Spinal cord (tissue), 10 donors: ENCODE results near the gene KIAA0930. TPM values are rescaled to one million over a fixed set of nuclear protein-coding genes. Genes with fewer than 3 reads are reported as not detected.
A peak's percentile ranks its signal among the peaks of the same experiment; 100 is the strongest.
"Not testable (repeated sequence)": the region's sequence is repeated elsewhere in the genome, so short reads cannot be mapped to it uniquely, and the experiment has no call there.

ENCODE experiments used
- DNase-seq, 6 donors: peaks; one replicate each; pipeline versions ENCODE4 v3.0.0 to v3.0.0-alpha.2; 2013 to 2015; ENCODE audit warnings: low spot score in 6 of 6, low read depth in 4 of 6
- H3K27ac ChIP-seq: one replicate; pipeline ENCODE4 v1.5.1; 2013; ENCODE audit warnings: low read depth, low read length, control low read depth
- H3K27me3 ChIP-seq: one replicate; pipeline ENCODE4 v1.6.1; 2013; ENCODE audit warnings: low read length; ENCODE audit not compliant: control insufficient read depth, insufficient read depth
- H3K36me3 ChIP-seq: one replicate; pipeline ENCODE4 v1.6.1; 2013; ENCODE audit warnings: low read length; ENCODE audit not compliant: control insufficient read depth, insufficient read depth
- H3K4me1 ChIP-seq: one replicate; pipeline ENCODE4 v1.6.1; 2013; ENCODE audit warnings: low read length; ENCODE audit not compliant: control insufficient read depth, insufficient read depth
- H3K4me3 ChIP-seq: one replicate; pipeline ENCODE4 v1.5.1; 2013; ENCODE audit warnings: low read depth, low read length, control low read depth
- H3K9me3 ChIP-seq: one replicate; pipeline ENCODE4 v1.6.1; 2013; ENCODE audit warnings: low read length; ENCODE audit not compliant: control insufficient read depth, insufficient read depth
- WGBS: methylation state at CpG from one replicate; pipeline ENCODE4 v1.1.5; 2013; ENCODE audit warnings: missing lambda C conversion rate; ENCODE audit not compliant: insufficient coverage; 5-methylcytosine and 5-hydroxymethylcytosine counted together
- long read RNA-seq, 4 donors: transcript quantifications; one replicate each; lab custom pipeline, GENCODE V29; 2026
- polyA plus RNA-seq, 2 donors: library from polyadenylated mRNA; unstranded; fragments of 120-200 nt; gene quantifications; one replicate each; pipeline ENCODE4 v1.2.1, GENCODE V29; 2013; ENCODE audit not compliant: insufficient read length in 2 of 2
- total RNA-seq, 2 donors: library from RNA; depleted of rRNA in 1 of 2; stranded (reverse); fragments of 120-200 nt in 1 of 2; fragments of >200 nt in 1 of 2; gene quantifications; one replicate each; pipeline versions ENCODE4 v1.2.3 to v1.2.4, GENCODE V29; 2013 to 2014
- donor health status: healthy.

KIAA0930 gene
- total RNA-seq (10 to 100 TPM; 45.0 to 47.9 TPM), polyA plus RNA-seq (100 to 1,000 TPM; 114 to 132 TPM)
- long read RNA-seq, donor 1, full-length matches to known transcripts = 36 of 36 reads
- long read RNA-seq, donor 1, partial matches to known transcripts = 0 of 36 reads
- long read RNA-seq, donor 1, other reads (novel, unspliced or antisense) = 0 of 36 reads
- long read RNA-seq, donor 2, full-length matches to known transcripts = 5 of 5 reads
- long read RNA-seq, donor 2, partial matches to known transcripts = 0 of 5 reads
- long read RNA-seq, donor 2, other reads (novel, unspliced or antisense) = 0 of 5 reads
- long read RNA-seq, donor 3, full-length matches to known transcripts = 14 of 28 reads
- long read RNA-seq, donor 3, partial matches to known transcripts = 14 of 28 reads
- long read RNA-seq, donor 3, other reads (novel, unspliced or antisense) = 0 of 28 reads
- long read RNA-seq, donor 4, full-length matches to known transcripts = 6 of 6 reads
- long read RNA-seq, donor 4, partial matches to known transcripts = 0 of 6 reads
- long read RNA-seq, donor 4, other reads (novel, unspliced or antisense) = 0 of 6 reads

DNA sequence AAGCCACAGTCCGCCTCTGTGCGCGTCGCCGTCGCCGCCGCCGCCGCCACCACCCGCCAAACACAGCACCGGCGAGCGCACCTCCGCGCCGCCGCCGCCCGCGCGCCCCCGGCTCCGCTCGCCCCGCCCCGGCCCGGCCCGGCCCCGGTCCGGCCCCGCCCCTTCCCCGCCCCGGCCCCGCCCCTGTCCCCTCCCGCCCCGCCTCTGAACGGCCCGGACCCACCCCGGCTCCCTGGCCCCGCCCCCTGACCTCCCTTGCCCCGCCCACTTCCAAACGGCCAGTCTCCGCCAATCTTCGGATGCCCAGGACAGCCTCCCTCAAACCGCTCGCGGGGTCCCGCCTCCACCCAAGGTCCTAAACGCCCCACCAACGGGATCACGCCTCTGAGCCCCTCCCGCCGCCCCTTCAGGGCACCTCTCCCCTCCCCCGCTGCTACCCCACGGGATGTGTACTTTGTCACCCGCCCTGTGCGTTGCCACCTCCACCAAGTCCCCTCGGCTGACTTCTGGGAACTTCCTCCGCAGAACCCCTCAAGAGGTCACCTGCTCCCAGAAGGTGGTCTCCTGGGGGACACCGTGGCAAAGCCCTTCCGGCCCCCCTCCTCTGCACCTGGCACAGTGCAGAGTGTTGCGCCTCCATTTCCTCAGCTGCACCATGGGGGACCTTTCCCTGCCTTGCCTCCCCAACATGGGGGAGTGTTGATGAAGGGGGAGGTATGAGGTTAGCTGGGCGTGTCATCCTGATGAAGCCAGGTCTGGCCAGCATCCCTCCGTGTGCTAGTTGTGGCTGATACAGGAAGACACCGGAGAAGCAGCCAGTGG lies at the start of gene KIAA0930:
KIAA0930 (minus strand) TSS at position 85 of the 822 bp plus-strand sequence. CDS start 191 bp downstream, outside the sequence.
- Histone ChIP-seq H3K36me3 (peaks cover 23% of the 10 kb centered on the region), H3K27me3 (no peaks in the 10 kb centered on the region), H3K27ac (peak within 1 kb of the TSS; percentile 40), H3K4me3 (peak within 1 kb of the TSS; percentile 68), H3K9me3 (no peaks in the 10 kb centered on the region), H3K4me1 (peaks cover 56% of the 10 kb centered on the region)
- peak in 3 of 6 donors; percentile 61 to 88 (median 81) for DNase-seq
- WGBS = 1% methylated on average over 33 of the region's 66 CpGs

DNA sequence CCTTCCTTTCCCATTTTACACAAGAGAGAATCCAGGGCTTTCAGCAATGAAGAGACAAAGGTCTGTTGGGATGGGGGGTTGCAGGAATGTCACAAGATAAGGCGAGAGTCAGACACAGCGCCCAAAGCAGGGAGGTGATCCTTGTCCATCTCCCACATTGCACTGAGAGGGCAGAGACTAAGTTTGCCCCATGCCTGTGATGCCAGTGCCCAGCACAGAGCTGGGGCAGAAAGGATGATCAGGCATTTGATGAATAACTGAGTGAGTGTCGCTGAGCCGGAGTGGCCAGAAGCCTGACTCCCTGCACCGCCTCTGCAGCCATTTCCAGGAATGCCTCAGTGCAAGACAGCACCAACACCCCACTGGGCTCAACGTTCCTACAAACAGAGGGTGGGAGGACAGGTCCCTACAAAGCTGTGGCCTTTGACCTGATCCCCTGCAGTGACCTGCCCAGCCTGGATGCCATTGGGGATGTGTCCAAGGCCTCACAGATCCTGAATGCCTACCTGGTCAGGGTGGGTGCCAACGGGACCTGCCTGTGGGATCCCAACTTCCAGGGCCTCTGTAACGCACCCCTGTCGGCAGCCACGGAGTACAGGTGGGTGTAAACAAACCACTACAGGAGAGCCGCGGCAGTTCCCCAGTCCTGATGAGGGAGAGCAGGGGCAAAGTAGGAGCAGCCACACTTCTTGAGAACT lies 46.3 kb upstream of the KIAA0930 start:
- 84% methylated on average over 10 of the region's 12 CpGs for WGBS
- peaks cover 10% of the 10 kb centered on the region for H3K27me3 ChIP-seq

DNA sequence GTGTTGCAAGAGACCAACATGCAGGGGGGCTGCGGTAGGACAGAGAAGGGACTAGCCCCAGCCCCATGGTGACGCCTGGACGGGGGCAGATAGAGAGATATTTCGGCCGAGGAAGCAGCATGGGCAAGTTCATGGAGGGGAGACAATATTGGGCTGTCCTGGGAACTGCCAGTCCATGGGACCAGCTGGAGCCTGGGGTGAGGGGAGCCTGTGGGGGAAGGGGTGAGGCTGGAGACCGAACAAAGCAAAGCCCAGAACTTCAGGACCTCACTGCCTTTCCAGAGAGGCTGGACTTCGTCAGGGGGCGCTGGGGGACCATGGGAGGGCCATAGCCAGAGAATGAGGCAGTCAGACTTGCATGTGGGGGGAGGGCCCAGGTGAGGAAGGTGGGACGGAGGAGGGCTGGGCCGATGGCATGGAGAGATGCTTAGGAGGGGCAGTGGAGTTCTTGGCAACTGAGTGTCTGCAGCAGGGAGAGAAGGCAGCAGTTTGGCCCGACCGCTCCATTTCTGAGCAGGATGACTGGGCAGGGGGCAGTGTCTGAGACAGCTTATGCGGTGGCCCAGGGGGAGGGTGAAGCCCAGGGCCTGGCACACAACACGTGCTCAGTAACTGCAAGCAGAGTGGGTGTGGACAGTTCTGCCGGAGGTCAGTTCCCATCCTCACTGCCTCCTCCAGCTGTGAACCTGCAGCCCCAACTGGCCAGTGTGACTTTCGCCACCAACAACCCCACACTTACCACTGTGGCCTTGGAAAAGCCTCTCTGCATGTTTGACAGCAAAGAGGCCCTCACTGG lies 44.8 kb upstream of the KIAA0930 start:
- Histone ChIP-seq H3K9me3 (no peaks in the 10 kb centered on the region), H3K36me3 (no peaks in the 10 kb centered on the region), H3K4me1 (peaks cover 15% of the 10 kb centered on the region), H3K4me3 (peak overlapping the region; percentile 32), H3K27me3 (peaks cover 10% of the 10 kb centered on the region), H3K27ac (no peak overlapping the region)
- DNase-seq = peak in 1 of 6 donors; percentile 40
- WGBS = 29% methylated on average over 15 of the region's 16 CpGs

More for the DNA sequence above, 46.3 kb upstream of the KIAA0930 start:
- Histone ChIP-seq H3K4me3 (no peak overlapping the region), H3K4me1 (peaks cover 15% of the 10 kb centered on the region), H3K27ac (no peak overlapping the region), H3K9me3 (no peaks in the 10 kb centered on the region), H3K36me3 (no peaks in the 10 kb centered on the region)
- DNase-seq = no peak

DNA sequence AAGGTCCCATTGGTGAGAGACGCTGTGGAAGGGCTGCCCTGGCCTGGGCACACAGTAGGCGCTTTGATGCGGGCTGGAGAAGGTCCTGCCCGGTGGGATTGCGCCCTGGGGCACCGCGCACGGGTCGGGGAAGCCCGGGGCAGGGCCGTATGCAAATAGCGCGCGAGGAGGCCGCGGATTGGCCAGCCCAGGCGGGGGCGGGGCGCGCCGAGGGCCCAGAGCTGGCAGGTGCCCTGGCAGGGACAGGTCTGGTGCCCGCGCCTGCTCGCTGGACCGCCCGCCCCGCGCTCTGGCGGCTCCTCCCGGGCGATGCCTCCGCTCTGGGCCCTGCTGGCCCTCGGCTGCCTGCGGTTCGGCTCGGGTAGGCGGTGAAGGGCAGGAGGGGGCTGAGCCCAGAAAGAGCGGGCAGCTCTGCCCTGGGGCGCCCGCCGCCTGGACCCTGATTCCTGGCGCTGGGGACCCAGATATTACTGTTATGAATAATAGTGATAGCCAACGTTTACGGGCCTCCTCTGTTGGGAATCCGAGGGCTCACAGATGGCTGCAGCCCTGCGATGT lies 44.1 kb upstream of the KIAA0930 start, which contains the start of gene UPK3A:
UPK3A (plus strand) TSS at position 245 of the 558 bp plus-strand sequence; CDS start at position 310, 65 bp downstream.
- 2% methylated on average over 46 of the region's 46 CpGs for WGBS
- Histone ChIP-seq H3K27ac (no peak within 1 kb of the TSS), H3K36me3 (no peaks in the 10 kb centered on the region), H3K9me3 (no peaks in the 10 kb centered on the region), H3K4me3 (peak within 1 kb of the TSS; percentile 32), H3K27me3 (peaks cover 10% of the 10 kb centered on the region), H3K4me1 (peaks cover 15% of the 10 kb centered on the region)
- DNase-seq = peak in 2 of 6 donors; percentile 52 to 53

DNA sequence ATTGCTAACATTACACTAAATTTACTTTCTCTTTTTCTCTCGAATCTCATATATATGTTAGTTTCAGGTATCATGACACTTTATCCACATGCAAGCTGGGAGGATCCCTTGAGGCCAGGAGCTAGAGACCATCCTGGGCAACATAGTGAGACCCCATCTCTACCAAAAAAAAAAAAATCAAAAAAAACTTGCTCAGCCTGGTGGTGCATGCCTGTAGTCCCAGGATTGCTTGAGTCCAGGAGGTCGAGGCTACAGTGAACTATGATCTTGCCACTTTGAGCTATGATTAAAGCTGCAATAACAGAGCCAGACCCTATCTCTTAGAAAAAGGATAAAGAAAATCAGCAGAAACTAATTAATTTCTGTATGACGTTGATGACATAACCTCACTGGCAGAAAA lies 40.3 kb upstream of the KIAA0930 start:
- Histone ChIP-seq H3K4me1 (peaks cover 25% of the 10 kb centered on the region), H3K27ac (no peak overlapping the region), H3K36me3 (no peaks in the 10 kb centered on the region)

DNA sequence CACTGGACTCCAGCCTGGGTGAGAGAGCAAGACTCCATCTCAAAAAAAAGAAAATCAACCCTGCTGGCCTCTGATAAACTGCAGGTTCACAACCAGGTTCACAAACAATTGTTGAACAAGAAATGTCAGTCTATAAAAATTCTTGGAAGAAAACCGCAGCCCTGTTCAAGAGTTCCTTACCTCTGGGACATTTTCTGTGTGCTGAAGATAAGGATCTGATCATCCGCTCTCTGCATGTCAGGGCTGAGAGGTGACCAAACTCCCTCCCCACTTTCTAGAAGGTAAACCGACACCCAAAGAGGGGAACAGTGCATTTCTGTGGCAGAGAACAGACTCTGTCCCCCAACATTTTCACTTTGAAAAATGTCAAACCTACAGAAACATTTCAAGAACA lies 39.9 kb upstream of the KIAA0930 start:
- Histone ChIP-seq H3K36me3 (no peaks in the 10 kb centered on the region), H3K27me3 (peaks cover 8% of the 10 kb centered on the region), H3K4me3 (no peak overlapping the region), H3K4me1 (peaks cover 23% of the 10 kb centered on the region), H3K9me3 (no peaks in the 10 kb centered on the region), H3K27ac (no peak overlapping the region)
- DNase-seq = no peak
- WGBS = 100% methylated on average over 2 of the region's 3 CpGs

More for the DNA sequence above, 40.3 kb upstream of the KIAA0930 start:
- 100% methylated on average over 1 of the region's 3 CpGs for WGBS
- H3K4me3 ChIP-seq = no peak overlapping the region
- no peaks in the 10 kb centered on the region for H3K9me3 ChIP-seq
- no peak for DNase-seq
- H3K27me3 ChIP-seq = peaks cover 8% of the 10 kb centered on the region

DNA sequence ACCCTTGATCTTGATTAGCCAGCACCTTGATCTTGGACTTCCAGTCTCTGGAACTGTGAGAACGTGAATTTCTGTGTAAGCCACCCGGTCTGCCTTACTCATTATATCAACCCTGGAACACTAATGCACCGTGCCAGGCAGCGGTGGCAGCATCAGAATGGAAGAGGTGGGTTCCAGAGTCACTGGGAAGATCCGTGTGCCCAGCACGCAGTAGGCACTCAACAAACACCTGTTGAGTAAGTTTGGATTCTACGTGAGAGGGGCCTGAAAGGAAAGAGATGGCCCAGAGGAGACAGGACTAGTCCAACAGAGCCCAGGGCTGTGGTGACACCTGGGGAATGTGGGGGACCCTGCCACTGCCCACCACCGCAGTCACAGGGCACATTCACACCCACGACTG lies 37.4 kb upstream of the KIAA0930 start:
- no peaks in the 10 kb centered on the region for H3K27me3 ChIP-seq
- no peak for DNase-seq
- H3K4me3 ChIP-seq = no peak overlapping the region
- no peaks in the 10 kb centered on the region for H3K9me3 ChIP-seq
- H3K36me3 ChIP-seq = no peaks in the 10 kb centered on the region
- peaks cover 10% of the 10 kb centered on the region for H3K4me1 ChIP-seq
- 93% methylated on average over 4 of the region's 9 CpGs for WGBS
- no peak overlapping the region for H3K27ac ChIP-seq

DNA sequence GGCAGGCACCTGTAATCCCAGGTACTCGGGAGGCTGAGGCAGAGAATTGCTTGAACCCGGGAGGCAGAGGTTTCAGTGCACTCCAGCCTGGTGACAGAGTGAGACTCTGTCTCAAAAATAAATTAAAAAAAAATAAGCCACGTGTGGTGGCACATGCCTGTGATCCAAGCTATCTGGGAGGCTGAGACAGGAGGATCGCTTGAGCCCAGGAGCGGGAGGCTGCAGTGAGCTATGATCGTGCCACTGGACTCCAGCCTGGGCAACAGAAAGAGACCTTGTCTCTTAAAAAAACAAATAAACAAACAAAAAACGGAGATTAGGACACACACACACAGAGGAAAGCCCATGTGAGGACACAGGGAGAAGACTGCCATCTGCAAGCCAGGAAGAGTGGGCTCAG lies 37.0 kb upstream of the KIAA0930 start:
- H3K27me3 ChIP-seq, DNase-seq, H3K36me3 ChIP-seq, H3K9me3 ChIP-seq, H3K4me3 ChIP-seq, H3K27ac ChIP-seq: not testable (repeated sequence)
- WGBS = 85% methylated on average over 4 of the region's 7 CpGs
- peaks cover 10% of the 10 kb centered on the region for H3K4me1 ChIP-seq
